Endothelial cell of umbilical vein (primary cell): Measurements from ENCODE around the gene GRAMD1B. TPM values are rescaled to one million over a fixed set of nuclear protein-coding genes. Genes with fewer than 3 reads are reported as not detected.

Experiments
- BruUV-seq: library from RNA; stranded (reverse); fragments of 400-500 nt; replicated peaks from 2 replicates; lab custom pipeline; 2021; lab: Mats Ljungman, UMichigan
- CTCF ChIA-PET: fragments of 300-600, 350-600 bp; sonication (Branson Sonifier 250); formaldehyde crosslinking; loops from one replicate; lab custom pipeline; 2021; ENCODE audit warnings: antibody characterized with exemption, inconsistent platforms; lab: Charles Lee
- POLR2A ChIA-PET: fragments of 300-600, 350-600 bp; sonication (Branson Sonifier 250); formaldehyde crosslinking; loops from one replicate; lab custom pipeline; 2021; ENCODE audit warnings: antibody characterized with exemption, inconsistent platforms; lab: Charles Lee
- DNase-seq: peaks from one replicate; pipeline ENCODE4 v3.0.0-alpha.2; 2011; ENCODE audit warnings: low read depth, low spot score
- FAIRE-seq: peaks from 2 replicates; lab custom pipeline; 2011; peaks lifted over from hg19 to GRCh38; lab: Jason Lieb, UNC
- H2AFZ ChIP-seq: 2 replicates; pipeline ENCODE4 v1.6.0; 2012; ENCODE audit warnings: low read depth, low read length, control low read depth, inconsistent platforms
- H3K27ac ChIP-seq: 2 replicates; pipeline ENCODE4 v1.5.1; 2011; ENCODE audit warnings: low read depth, mild to moderate bottlenecking, control low read depth, low read length, moderate library complexity; ENCODE audit not compliant: insufficient read depth
- H3K27me3 ChIP-seq, 2 experiments: 2 replicates each; pipeline versions ENCODE4 v1.6.0 to v1.6.1; 2011; ENCODE audit warnings: low read length in 2 of 2, mixed read lengths in 1 of 2; ENCODE audit not compliant: control insufficient read depth in 2 of 2, insufficient read depth in 2 of 2
- H3K36me3 ChIP-seq, 2 experiments: 2 replicates in 1 of 2; 3 replicates in 1 of 2; pipeline ENCODE4 v1.5.1; 2011; ENCODE audit warnings: low read length in 2 of 2, mild to moderate bottlenecking in 1 of 2, moderate library complexity in 1 of 2; ENCODE audit not compliant: control insufficient read depth in 2 of 2, insufficient read depth in 2 of 2; ENCODE audit errors: extremely low read depth in 1 of 2
- H3K4me1 ChIP-seq: 3 replicates; pipeline ENCODE4 v1.5.1; 2011; ENCODE audit warnings: mild to moderate bottlenecking, low read length; ENCODE audit not compliant: control insufficient read depth, insufficient read depth; ENCODE audit errors: extremely low read depth
- H3K4me2 ChIP-seq: 2 replicates; pipeline ENCODE4 v1.6.1; 2011; ENCODE audit warnings: low read length, control low read depth, mixed read lengths; ENCODE audit not compliant: insufficient read depth
- H3K4me3 ChIP-seq, 3 experiments: fragments of 200-600 bp in 1 of 3; sonication (generic), shearing (Covaris generic) in 1 of 3; replicated peaks in 1 of 3; 2 replicates each; pipeline ENCODE4 v1.5.1; 2011 to 2016; ENCODE audit warnings: control low read depth in 3 of 3, low read length in 3 of 3, mild to moderate bottlenecking in 2 of 3, inconsistent platforms in 1 of 3, low read depth in 1 of 3, moderate library complexity in 1 of 3; ENCODE audit not compliant: insufficient read depth in 1 of 3
- H3K79me2 ChIP-seq: 2 replicates; pipeline ENCODE4 v1.6.0; 2012; ENCODE audit warnings: low read length, inconsistent platforms; ENCODE audit not compliant: control insufficient read depth, insufficient read depth
- H3K9ac ChIP-seq: replicated peaks from 2 replicates; pipeline ENCODE3; 2011; ENCODE audit warnings: low read length, control low read depth; ENCODE audit not compliant: insufficient read depth; ENCODE audit errors: extremely low read depth
- H3K9me1 ChIP-seq: replicated peaks from 3 replicates; pipeline ENCODE4 v1.6.0; 2011; ENCODE audit warnings: mild to moderate bottlenecking, low read length; ENCODE audit not compliant: control insufficient read depth, insufficient read depth; ENCODE audit errors: extremely low read depth
- H3K9me3 ChIP-seq: replicated peaks from 2 replicates; pipeline ENCODE4 v1.5.1; 2012; ENCODE audit warnings: low read length, inconsistent platforms; ENCODE audit not compliant: control insufficient read depth, insufficient read depth
- H4K20me1 ChIP-seq: replicated peaks from 2 replicates; pipeline ENCODE3; 2011; ENCODE audit warnings: mild to moderate bottlenecking, low read length; ENCODE audit not compliant: control insufficient read depth, insufficient read depth; ENCODE audit errors: extremely low read depth
- CTCF ChIP-seq, 2 donors: IDR thresholded peaks; 1 replicate in 1 of 2; 2 replicates in 1 of 2; pipeline ENCODE4 v1.5.1; 2011; ENCODE audit warnings: low read length in 2 of 2, mild to moderate bottlenecking in 2 of 2, moderate library complexity in 2 of 2, control low read depth in 1 of 2, inconsistent platforms in 1 of 2, low read depth in 1 of 2; ENCODE audit not compliant: insufficient read depth in 1 of 2; ENCODE audit errors: extremely low read depth in 1 of 2
- EZH2 ChIP-seq: IDR thresholded peaks from 2 replicates; pipeline ENCODE4 v1.6.1; 2012; ENCODE audit warnings: borderline replicate concordance, low read depth, mild to moderate bottlenecking, moderate library complexity, low read length, inconsistent platforms; ENCODE audit not compliant: severe bottlenecking
- FOS ChIP-seq: IDR thresholded peaks from 2 replicates; pipeline ENCODE4 v1.6.1; 2011; ENCODE audit warnings: mild to moderate bottlenecking, low read length, moderate library complexity, borderline replicate concordance; ENCODE audit not compliant: insufficient read depth
- GATA2 ChIP-seq: IDR thresholded peaks from 2 replicates; pipeline ENCODE4 v1.7.0; 2011; ENCODE audit warnings: low read depth, mild to moderate bottlenecking, moderate library complexity, mixed read lengths, low read length; ENCODE audit not compliant: insufficient read length, insufficient read depth
- JUN ChIP-seq: IDR thresholded peaks from 2 replicates; pipeline ENCODE4 v1.6.1; 2011; ENCODE audit warnings: borderline replicate concordance, low read depth; ENCODE audit not compliant: insufficient read length, insufficient read depth
- MAX ChIP-seq: IDR thresholded peaks from 2 replicates; pipeline ENCODE4 v1.6.1; 2011; ENCODE audit not compliant: insufficient read depth, insufficient read length
- MYC ChIP-seq: IDR thresholded peaks from one replicate; pipeline ENCODE4 v1.6.1; 2011; ENCODE audit warnings: mild to moderate bottlenecking, low read depth, low read length
- POLR2A ChIP-seq: IDR thresholded peaks from 2 replicates; pipeline ENCODE4 v1.6.1; 2012; ENCODE audit warnings: low read depth, mild to moderate bottlenecking, control low read depth, low read length
- POLR2AphosphoS5 ChIP-seq: IDR thresholded peaks from 2 replicates; pipeline ENCODE4 v1.6.1; 2012; ENCODE audit warnings: low read depth, mild to moderate bottlenecking, control low read depth, low read length, moderate library complexity; ENCODE audit not compliant: insufficient read depth
- dilution Hi-C: fragments of 300-500 bp; cut with MboI; formaldehyde crosslinking; loops from one replicate; pipeline ENCODE4 v1.15.0; 2019; ENCODE audit warnings: low sequenced_read_pairs; ENCODE audit not compliant: extremely low pct_ligation_motif_present
- intact Hi-C: fragments of 100-400 bp; cut with micrococcal nuclease; formaldehyde crosslinking; loops from one replicate; pipeline ENCODE4 v1.10.0; 2022
- polyA plus RNA-seq, 4 experiments: library from polyadenylated mRNA; depleted of rRNA in 3 of 4; stranded (reverse) in 3 of 4; unstranded in 1 of 4; fragments of >200 nt; gene quantifications; 2 replicates each; pipeline versions ENCODE4 v1.2.1 to v1.2.3, GENCODE V29; 2011 to 2012; ENCODE audit warnings: missing spikeins in 1 of 4
- total RNA-seq: library from RNA; stranded (reverse); gene quantifications from 2 replicates; pipeline ENCODE4 v1.2.3, GENCODE V29; 2021

Gene GRAMD1B
- total and polyA plus RNA-seq, 2 donors (not counting 3 experiments of a cell fraction or from before 2014, with no cell fraction given) = 5.1 to 11.1 TPM

- TF ChIP-seq MAX = no peak
- no peak for TF ChIP-seq EZH2
- no peak for TF ChIP-seq JUN
- TF ChIP-seq POLR2AphosphoS5 = no peak
- no peak for TF ChIP-seq MYC
- TF ChIP-seq POLR2A = no peak
- TF ChIP-seq FOS = no peak
- no peak for TF ChIP-seq CTCF (IDR thresholded peaks at IDR 0.05; ENCODE audit: extremely low read depth in 1 of 2, insufficient read depth in 1 of 2, low read depth in 1 of 2, low read length in 2 of 2)
- no peak for TF ChIP-seq GATA2
- no TSS peak for BruUV-seq
- Histone ChIP-seq H3K9me3 (no peaks in the 10 kb centered on the region), H3K9me1 (no peaks in the 10 kb centered on the region), H3K36me3 (no peaks in the 10 kb centered on the region), H3K4me1 (peaks cover 22% of the 10 kb centered on the region), H3K27me3 (peaks cover 9 to 11% of the 10 kb centered on the region in 2 experiments), H4K20me1 (no peaks in the 10 kb centered on the region), H3K4me2 (no peak overlapping the region), H2AFZ (no peak overlapping the region), H3K79me2 (no peaks in the 10 kb centered on the region), H3K4me3 (no peak overlapping the region), H3K27ac (no peak overlapping the region), H3K9ac (no peak overlapping the region)
- ChIA-PET POLR2A (no interaction called here), CTCF (interaction anchor here (1.2 to 7.5 kb wide), 17 partner anchors 9 to 168 kb away, joined by 3 to 368 read pairs (median 17); no protein-coding TSS in a partner anchor)
- intact Hi-C loops = loop anchor here (1.0 kb wide), 1 partner anchor 21 kb away; the partner anchor contains the start of gene GRAMD1B
- dilution Hi-C loops = no loop called here
- FAIRE-seq (peak; percentile 4), DNase-seq (no peak)
These were observed 21.2 kb upstream of the GRAMD1B start for GRCh38 chr11:123408619-123409455.
